Muscle layer of duodenum (tissue), 2 donors: Measurements from ENCODE around the gene ZDHHC12.
"Not testable (repeated sequence)": the region's sequence is repeated elsewhere in the genome, so short reads cannot be mapped to it uniquely, and the experiment has no call there.

Experiments
- H3K27ac ChIP-seq: one replicate; pipeline ENCODE4 v1.7.0; 2013; ENCODE audit warnings: mild to moderate bottlenecking, low read length
- H3K27me3 ChIP-seq: one replicate; pipeline ENCODE4 v1.7.0; 2013; ENCODE audit warnings: low read depth, mild to moderate bottlenecking, control low read depth, low read length
- H3K36me3 ChIP-seq, 2 donors: one replicate each; pipeline ENCODE4 v1.7.0; 2013; ENCODE audit warnings: low read length in 2 of 2, control low read depth in 1 of 2, mild to moderate bottlenecking in 1 of 2; ENCODE audit not compliant: insufficient read depth in 2 of 2, control insufficient read depth in 1 of 2
- H3K4me1 ChIP-seq, 2 donors: one replicate each; pipeline ENCODE4 v1.7.0; 2013; ENCODE audit warnings: low read length in 2 of 2, mild to moderate bottlenecking in 2 of 2, control low read depth in 1 of 2, moderate library complexity in 1 of 2; ENCODE audit not compliant: insufficient read depth in 2 of 2, control insufficient read depth in 1 of 2
- H3K4me3 ChIP-seq, 2 donors: one replicate each; pipeline ENCODE4 v1.7.0; 2013; ENCODE audit warnings: low read length in 2 of 2, low read depth in 1 of 2, mild to moderate bottlenecking in 1 of 2
- H3K9me3 ChIP-seq, 2 donors: one replicate each; pipeline ENCODE4 v1.7.0; 2013; ENCODE audit warnings: low read length in 2 of 2, control low read depth in 1 of 2, mild to moderate bottlenecking in 1 of 2; ENCODE audit not compliant: control insufficient read depth in 1 of 2
- donor health status: healthy.

The ZDHHC12 gene

DNA sequence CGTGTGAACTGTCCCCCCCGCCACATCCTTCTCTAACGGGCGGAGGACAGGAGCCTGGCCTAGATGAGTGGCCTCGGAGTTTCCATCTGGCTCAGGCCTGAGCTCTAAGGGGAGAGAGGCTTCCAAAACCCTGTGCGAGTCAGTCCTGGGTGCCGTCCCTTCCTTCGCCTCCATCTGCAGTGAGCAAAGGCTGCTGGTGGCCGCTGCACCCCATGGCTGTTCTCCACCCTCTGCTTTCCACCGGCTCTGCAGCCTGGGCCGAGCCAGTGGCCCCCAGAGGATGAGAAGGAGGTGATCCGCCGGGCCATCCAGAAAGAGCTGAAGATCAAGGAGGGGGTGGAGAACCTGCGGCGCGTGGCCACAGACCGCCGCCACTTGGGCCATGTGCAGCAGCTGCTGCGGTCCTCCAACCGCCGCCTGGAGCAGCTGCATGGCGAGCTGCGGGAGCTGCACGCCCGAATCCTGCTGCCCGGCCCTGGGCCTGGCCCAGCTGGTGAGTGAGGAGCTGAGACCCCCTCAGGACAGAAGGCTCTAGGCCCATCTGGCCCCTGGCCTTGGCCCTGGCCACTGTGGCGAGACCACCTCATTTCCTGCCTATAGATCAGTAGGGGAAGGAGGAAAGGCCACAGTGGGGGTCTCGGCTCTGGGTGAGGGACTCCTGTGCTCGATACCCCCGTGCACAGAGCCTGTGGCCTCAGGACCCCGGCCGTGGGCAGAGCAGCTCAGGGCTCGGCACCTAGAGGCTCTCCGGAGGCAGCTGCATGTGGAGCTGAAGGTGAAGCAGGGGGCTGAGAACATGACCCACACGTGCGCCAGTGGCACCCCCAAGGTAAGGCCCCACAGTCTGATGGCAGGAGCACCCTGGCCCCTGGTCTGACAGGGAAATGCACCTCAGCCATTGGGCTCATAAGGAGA lies 18.6 kb downstream of the ZDHHC12 start:
- H3K36me3 ChIP-seq = no peaks in the 10 kb centered on the region
- no peaks in the 10 kb centered on the region for H3K27me3 ChIP-seq
- H3K4me3 ChIP-seq = no peak overlapping the region
- peaks cover 0 to 6% of the 10 kb centered on the region in 2 donors for H3K4me1 ChIP-seq
- H3K27ac ChIP-seq = no peak overlapping the region
- H3K9me3 ChIP-seq = no peaks in the 10 kb centered on the region

DNA sequence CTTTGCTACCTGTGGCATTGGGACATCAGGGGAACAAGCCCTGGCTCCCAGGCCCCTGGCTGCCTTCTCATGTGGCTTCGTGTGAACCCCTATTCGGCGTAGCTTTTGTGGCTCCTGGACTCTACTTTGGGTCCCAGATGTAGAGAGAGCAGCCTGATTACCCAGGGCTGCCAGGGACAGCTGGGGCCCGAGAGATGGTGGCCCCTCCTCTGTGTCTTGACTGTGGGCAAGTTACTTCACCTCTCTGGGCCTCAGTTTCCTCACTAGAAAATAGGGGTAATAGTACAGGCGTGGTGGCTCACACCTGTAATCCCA lies 19.6 kb downstream of the ZDHHC12 start:
- H3K4me1 ChIP-seq = peaks cover 0 to 6% of the 10 kb centered on the region in 2 donors
- H3K27me3 ChIP-seq = no peaks in the 10 kb centered on the region
- H3K4me3 ChIP-seq = no peak overlapping the region
- peak overlapping the region; percentile 14 for H3K27ac ChIP-seq
- H3K9me3 ChIP-seq = no peaks in the 10 kb centered on the region
- no peaks in the 10 kb centered on the region for H3K36me3 ChIP-seq

DNA sequence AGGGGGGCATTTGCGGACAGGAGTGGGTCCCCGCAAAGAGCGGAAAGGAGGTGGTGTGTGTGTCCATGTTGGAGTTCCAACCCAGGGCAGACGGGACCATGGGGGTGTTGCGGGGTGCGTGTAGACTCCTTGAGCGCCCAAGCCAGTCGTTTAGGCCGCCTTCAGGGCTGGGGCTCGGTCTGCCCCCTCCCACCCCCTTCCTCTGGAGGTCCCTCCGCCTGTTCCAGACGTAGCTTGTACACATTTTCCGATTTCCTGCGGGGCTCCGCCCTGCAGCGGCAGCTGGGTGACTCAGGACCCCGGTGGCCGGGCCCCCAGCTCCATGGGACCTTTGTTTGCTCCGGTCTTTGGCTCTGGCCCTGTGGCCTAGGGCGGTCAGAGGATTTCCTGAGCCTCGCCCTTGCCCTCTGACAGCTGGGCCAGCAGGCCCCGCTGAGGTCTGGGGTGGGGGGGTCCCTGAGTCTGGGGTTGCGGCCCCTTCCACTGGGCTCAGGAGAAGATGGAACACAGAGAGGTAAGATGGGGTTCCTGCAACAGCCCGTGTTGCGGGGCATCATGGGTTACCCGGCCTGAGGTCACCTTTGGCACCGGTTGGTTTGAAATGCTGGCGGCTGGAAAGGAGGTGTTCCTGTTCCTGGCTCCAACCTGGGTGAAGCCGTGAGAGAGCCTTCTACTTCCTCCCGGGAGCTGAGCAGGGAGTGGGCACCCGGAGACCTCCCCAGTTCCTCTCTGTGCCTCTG lies 20.1 kb downstream of the ZDHHC12 start:
- Histone ChIP-seq H3K36me3 (no peaks in the 10 kb centered on the region), H3K9me3 (no peaks in the 10 kb centered on the region), H3K4me3 (peak overlapping the region; percentile 46 to 88), H3K27ac (peak overlapping the region; percentile 51), H3K4me1 (peaks cover 0 to 6% of the 10 kb centered on the region in 2 donors), H3K27me3 (no peaks in the 10 kb centered on the region)

DNA sequence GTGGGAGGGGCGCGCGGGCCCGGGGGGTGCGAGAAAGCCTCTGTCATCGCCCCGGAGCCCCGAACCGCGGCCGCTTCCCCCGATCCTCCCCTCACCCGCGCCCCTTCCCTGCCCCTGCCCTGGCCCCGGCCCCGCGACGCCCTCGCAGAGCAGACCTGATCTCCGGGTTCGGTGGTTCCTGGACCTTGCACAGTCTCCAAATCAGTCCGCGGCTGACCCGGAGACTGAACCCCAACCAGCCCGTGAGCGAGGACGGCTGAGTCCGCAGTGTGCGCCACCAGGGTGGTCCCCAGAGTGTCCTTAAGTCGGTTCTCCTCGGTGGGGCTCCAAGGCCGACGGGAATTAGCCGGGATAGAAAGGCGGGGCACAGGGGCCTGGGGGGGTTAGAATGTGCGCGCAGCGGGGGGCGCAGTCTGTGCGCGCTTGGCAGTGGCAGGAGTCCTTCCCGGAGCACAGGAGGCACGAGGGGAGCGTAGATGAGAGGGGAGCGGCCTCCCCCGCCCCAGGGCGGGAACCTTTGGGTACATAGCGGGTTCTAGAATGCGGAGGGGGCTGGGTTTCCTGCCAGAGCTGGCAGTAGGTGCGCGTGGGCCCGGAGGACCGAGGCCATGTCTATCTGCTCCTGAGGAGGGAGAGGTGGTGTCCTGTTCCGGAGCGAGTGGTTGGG lies 20.8 kb downstream of the ZDHHC12 start:
- peaks cover 0 to 6% of the 10 kb centered on the region in 2 donors for H3K4me1 ChIP-seq
- no peaks in the 10 kb centered on the region for H3K36me3 ChIP-seq
- H3K27ac ChIP-seq = peak overlapping the region; percentile 51
- no peaks in the 10 kb centered on the region for H3K9me3 ChIP-seq
- H3K27me3 ChIP-seq = no peaks in the 10 kb centered on the region
- H3K4me3 ChIP-seq = peak overlapping the region; percentile 46 to 88

DNA sequence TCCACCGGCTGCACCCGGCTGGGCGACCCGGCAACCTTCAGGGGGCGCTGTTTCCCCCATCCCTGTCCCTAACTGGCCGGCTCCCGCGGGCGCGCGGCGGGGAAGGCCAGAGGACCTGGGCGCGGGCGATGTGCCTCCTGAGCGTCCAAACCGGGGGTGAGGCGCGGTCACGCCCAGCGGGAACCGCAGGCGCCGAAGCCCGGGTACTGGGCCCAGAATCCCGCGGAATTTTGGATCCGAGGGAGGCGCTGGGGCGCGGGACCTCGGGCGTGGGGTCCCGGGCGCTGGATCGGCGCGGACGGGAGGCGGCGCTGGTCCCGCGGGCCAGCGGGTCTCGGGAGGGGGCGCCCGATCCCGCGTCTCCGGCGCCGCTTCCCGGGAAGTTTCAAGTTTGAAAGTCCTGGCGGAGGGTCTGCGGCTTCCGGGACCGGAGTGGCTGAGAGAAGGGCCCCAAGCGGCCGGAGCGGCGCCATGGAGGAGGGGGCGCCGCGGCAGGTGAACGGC lies 21.4 kb downstream of the ZDHHC12 start, which contains the start of gene PKN3:
PKN3 (plus strand) TSS at position 59 of the 504 bp plus-strand sequence; CDS start at position 472, 413 bp downstream.
- Histone ChIP-seq H3K27me3 (no peaks in the 10 kb centered on the region), H3K36me3 (no peaks in the 10 kb centered on the region), H3K27ac (peak within 1 kb of the TSS; percentile 51), H3K9me3 (no peaks in the 10 kb centered on the region), H3K4me3 (peak within 1 kb of the TSS; percentile 46 to 88), H3K4me1 (peaks cover 0 to 6% of the 10 kb centered on the region in 2 donors)

DNA sequence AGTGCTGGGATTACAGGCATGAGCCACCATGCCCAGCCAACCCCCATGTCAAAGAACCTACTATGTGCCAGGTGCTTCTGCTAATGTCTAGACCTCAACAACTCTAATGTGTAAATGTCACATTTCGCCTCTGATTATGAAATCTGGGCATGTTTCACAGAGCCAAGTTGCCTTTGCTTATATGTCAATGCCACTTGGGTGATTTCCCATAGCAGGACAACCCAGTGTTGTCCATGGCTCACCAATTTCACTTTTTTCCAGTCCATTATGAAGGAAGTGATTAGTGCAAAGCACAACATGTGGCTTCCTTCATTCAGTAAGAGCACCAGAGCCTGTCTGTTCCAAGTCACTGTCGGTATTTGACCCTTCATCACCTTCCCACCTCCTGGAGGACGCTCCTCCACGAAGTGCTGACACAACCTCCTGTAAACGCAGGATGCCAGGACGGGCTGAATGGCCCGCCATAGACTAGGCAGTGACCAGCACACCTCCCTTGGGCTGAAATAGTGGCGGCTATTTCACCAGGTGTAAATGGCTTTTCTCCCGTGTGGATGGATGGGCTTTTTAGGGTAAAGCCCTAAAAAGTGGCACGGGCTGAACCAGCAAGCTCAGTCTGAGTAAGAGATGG lies 22.6 kb downstream of the ZDHHC12 start:
- no peaks in the 10 kb centered on the region for H3K27me3 ChIP-seq
- H3K9me3 ChIP-seq = no peaks in the 10 kb centered on the region
- H3K27ac ChIP-seq = no peak overlapping the region
- H3K4me1 ChIP-seq = peaks cover 0 to 6% of the 10 kb centered on the region in 2 donors
- H3K36me3 ChIP-seq = peaks cover 0 to 7% of the 10 kb centered on the region in 2 donors
- no peak overlapping the region for H3K4me3 ChIP-seq

DNA sequence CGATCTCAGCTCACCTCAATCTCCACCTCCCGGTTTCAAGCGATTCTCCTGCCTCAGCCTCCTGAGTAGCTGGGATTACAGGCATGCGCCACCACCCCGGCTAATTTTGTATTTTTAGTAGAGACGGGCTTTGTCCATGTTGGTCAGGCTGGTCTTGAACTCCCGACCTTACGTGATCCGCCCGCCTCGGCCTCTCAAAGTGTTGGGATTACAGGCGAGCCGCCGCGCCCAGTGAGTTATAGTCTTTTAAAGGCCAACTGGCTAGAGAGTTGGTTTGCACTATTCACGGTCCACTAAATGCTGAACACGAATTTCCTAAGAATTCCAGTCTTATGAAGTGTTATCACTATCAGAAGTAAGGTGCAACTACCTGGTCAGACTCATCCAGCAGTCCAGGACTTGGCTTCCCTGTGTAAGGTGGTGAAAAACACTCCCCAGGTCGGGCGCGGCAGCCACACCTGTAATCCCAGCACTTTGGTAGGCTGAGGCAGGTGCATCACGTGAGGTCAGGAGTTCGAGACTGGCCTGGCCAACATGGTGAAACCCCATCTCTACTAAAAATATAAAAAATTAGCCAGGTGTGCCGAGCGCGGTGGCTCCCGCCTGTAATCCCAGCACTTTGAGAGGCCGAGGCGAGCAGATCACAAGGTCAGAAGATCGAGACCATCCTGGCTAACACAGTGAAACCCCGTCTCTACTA lies 24.7 kb downstream of the ZDHHC12 start:
- H3K27ac ChIP-seq, H3K9me3 ChIP-seq, H3K4me1 ChIP-seq, H3K27me3 ChIP-seq, H3K4me3 ChIP-seq: not testable (repeated sequence)
- H3K36me3 ChIP-seq = peaks cover 10 to 19% of the 10 kb centered on the region in 2 donors

DNA sequence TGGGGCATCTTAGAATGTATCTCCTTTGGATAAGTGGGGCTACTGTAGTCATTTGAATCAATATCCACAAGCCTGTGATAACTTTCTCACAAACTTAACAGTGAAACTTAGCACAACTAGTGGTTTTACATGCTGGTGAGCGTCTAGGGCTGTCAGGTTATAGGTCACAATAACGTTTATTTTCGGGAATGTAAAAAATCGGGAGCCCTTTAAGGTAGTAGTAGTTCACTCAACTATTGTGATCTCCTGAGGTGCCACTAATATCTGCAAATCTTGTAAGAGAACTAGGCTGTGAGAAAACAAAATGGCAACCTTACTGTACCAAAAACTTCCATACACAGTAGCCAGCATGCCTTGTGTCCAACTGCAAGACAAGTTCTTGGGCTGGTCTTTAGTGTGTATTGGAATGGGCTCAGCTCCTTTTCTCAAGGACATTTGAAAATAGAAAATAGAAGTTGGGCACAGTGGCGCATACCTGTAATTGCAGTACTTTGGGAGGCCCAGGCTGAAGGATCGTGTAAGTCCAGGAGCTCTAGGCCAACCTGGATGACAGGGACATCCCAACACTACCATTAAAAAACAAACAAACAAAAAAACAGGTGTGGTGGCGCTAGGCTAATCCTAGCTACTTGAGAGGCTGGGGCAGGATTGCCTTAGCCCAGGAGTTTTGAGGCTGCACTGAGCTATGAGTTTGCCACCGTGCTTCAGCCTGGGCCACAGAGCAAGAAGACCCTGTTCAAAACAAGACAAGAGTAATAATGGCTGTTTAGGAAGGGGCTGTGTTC lies 26.8 kb downstream of the ZDHHC12 start:
- H3K27me3 ChIP-seq = no peaks in the 10 kb centered on the region
- H3K36me3 ChIP-seq = peaks cover 30 to 40% of the 10 kb centered on the region in 2 donors
- H3K9me3 ChIP-seq = no peaks in the 10 kb centered on the region
- H3K4me1 ChIP-seq = no peaks in the 10 kb centered on the region
- no peak overlapping the region for H3K4me3 ChIP-seq
- no peak overlapping the region for H3K27ac ChIP-seq

DNA sequence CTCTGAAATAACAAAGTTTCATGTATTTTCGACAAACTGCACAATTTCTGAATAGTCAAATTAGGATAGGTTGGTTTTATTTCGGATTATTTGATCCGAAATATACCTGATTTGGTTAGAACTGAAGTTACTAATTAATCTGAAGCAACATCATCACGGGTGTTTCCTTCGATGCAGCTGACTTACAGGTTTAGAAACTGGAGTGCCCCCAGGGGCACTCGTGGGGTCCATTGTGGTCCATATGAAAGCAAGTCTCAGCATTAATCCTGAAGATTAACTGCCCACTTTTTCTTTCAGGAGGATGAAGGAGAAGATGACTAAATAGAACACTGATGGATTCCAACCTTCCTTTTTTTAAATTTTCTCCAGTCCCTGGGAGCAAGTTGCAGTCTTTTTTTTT lies 29.6 kb downstream of the ZDHHC12 start:
- H3K4me1 ChIP-seq = peaks cover 4 to 13% of the 10 kb centered on the region in 2 donors
- H3K27me3 ChIP-seq = no peaks in the 10 kb centered on the region
- peaks cover 35 to 40% of the 10 kb centered on the region in 2 donors for H3K36me3 ChIP-seq

DNA sequence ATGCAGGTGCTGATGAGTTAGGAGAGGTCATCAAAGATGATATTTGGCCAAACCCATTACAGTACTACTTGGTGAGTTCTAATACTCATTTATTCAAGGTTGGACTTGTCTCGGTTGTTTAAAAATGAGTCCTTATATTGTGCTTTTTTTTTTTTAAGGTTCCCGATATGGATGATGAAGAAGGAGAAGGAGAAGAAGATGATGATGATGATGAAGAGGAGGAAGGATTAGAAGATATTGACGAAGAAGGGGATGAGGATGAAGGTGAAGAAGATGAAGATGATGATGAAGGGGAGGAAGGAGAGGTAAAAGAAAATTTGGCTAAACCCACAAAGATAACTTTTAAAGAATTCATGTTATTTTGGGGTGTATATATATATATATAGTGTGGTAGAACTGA lies 30.2 kb downstream of the ZDHHC12 start:
- peaks cover 4 to 13% of the 10 kb centered on the region in 2 donors for H3K4me1 ChIP-seq
- peaks cover 35 to 40% of the 10 kb centered on the region in 2 donors for H3K36me3 ChIP-seq
- H3K4me3 ChIP-seq, H3K9me3 ChIP-seq, H3K27me3 ChIP-seq, H3K27ac ChIP-seq: not testable (repeated sequence)

More for the DNA sequence above, 29.6 kb downstream of the ZDHHC12 start:
- Histone ChIP-seq H3K9me3 (no peaks in the 10 kb centered on the region), H3K27ac (no peak overlapping the region), H3K4me3 (no peak overlapping the region)
